Activated naive CD4-positive, alpha-beta T cell treated with anti-CD3 and anti-CD28 coated beads for 36 hours (primary cell): ENCODE results near the gene FBXW10B. TPM values are rescaled to one million over a fixed set of nuclear protein-coding genes. Genes with fewer than 3 reads are reported as not detected.
A peak's percentile ranks its signal among the peaks of the same experiment; 100 is the strongest.
"Not testable (repeated sequence)": the region's sequence is repeated elsewhere in the genome, so short reads cannot be mapped to it uniquely, and the experiment has no call there.

Experiments used
- CTCF ChIA-PET: fragments of 350-600 bp; sonication (Branson Sonifier 250); formaldehyde crosslinking; loops from one replicate; lab custom pipeline; 2021; ENCODE audit warnings: antibody characterized with exemption; lab: Charles Lee
- DNase-seq: peaks from one replicate; pipeline ENCODE4 v3.0.0-alpha.2; 2020
- H3K27ac Mint-ChIP-seq: one replicate; pipeline ENCODE4 v1.8.0; 2021; ENCODE audit warnings: mild to moderate bottlenecking, mixed read lengths
- H3K27me3 Mint-ChIP-seq: one replicate; pipeline ENCODE4 v1.8.0; 2021; ENCODE audit warnings: low read depth, mixed read lengths
- H3K36me3 Mint-ChIP-seq: one replicate; pipeline ENCODE4 v1.8.0; 2021; ENCODE audit warnings: low read depth, mixed read lengths
- H3K4me1 Mint-ChIP-seq: one replicate; pipeline ENCODE4 v1.8.0; 2021; ENCODE audit warnings: low read depth, mixed read lengths
- H3K4me3 Mint-ChIP-seq: one replicate; pipeline ENCODE4 v1.8.0; 2021; ENCODE audit warnings: mild to moderate bottlenecking, moderate library complexity, mixed read lengths
- H3K9me3 Mint-ChIP-seq: one replicate; pipeline ENCODE4 v1.8.0; 2021; ENCODE audit warnings: mixed read lengths
- intact Hi-C: fragments of 100-400 bp; cut with micrococcal nuclease; formaldehyde crosslinking; loops from one replicate; pipeline ENCODE4 v1.15.1; 2023
- total RNA-seq, 2 experiments: library from RNA; stranded (reverse); gene quantifications; one replicate each; pipeline ENCODE4 v1.2.3, GENCODE V29; 2021

FBXW10B gene
- total RNA-seq, 2 experiments from 2014 or later = 0.38 TPM; not detected in 1

DNA sequence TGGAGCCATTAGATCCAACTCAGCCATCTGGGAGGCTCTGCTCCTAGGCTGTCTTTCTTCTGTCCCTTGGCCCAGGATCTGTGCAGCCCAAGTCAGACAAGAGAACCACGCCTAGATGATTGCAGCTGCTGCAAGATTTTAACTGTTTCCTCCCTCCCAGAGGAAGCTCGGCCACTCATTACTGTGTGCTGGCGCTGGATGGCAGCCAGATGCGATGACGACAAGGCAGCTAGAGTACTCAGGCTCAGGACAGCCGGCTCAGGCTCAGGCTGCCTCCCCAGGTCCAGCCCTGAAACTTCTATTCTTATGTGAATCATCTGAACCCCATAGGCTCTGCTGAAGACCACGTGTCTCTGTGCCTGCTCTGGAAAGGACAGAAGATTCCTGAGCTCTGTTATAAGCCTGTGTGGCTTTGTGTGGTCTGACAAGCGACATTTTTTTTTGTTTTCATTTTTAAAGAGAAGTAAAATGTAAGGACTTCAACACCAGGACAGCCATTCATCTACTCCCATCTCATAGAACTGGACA lies 32.1 kb upstream of the FBXW10B start:
- intact Hi-C loops = no loop called here
- Mint-ChIP-seq H3K36me3 (peaks cover 4% of the 10 kb centered on the region), H3K4me3 (no peak overlapping the region), H3K4me1 (peaks cover 11% of the 10 kb centered on the region), H3K27ac (no peak overlapping the region), H3K9me3 (no peaks in the 10 kb centered on the region), H3K27me3 (no peaks in the 10 kb centered on the region)
- DNase-seq = peak; percentile 64
- CTCF ChIA-PET = no interaction called here

- Mint-ChIP-seq H3K27ac (no peak overlapping the region), H3K4me1 (peaks cover 11% of the 10 kb centered on the region), H3K36me3 (peaks cover 4% of the 10 kb centered on the region), H3K9me3 (no peaks in the 10 kb centered on the region), H3K27me3 (no peaks in the 10 kb centered on the region), H3K4me3 (no peak overlapping the region)
- no peak for DNase-seq
- CTCF ChIA-PET = no interaction called here
- intact Hi-C loops = no loop called here
Observed at GRCh38 chr17:15650741-15651582, 31.5 kb upstream of the FBXW10B start.

DNA sequence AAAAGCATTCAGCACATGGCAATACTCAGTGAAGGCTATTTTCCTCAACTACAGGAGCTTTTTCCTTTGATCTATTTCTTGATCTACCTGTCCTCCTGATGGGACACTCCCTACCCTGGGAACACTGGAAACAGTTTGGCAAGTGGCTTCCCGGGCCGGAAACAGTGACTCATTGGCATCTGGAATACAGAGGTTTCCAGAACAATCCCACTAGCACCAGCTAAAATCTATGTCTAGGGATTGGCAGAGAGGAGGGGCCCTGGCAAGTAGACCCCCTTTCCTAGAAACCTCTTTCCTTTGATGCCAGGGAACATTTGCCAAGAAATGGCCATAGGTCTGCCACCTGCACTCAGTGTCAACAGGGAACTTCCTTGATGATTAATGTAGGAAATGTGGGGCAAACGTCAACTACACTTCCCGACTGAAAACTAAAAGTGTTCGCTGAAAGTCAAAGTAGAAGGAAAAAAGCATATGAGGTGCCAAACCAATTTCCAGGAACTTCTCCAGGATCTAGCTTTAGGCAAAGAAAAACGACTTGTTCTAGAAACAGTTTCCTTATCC lies 30.4 kb upstream of the FBXW10B start:
- intact Hi-C loops = no loop called here
- no peaks in the 10 kb centered on the region for H3K9me3 Mint-ChIP-seq
- peaks cover 18% of the 10 kb centered on the region for H3K4me1 Mint-ChIP-seq
- no peak overlapping the region for H3K4me3 Mint-ChIP-seq
- peaks cover 4% of the 10 kb centered on the region for H3K36me3 Mint-ChIP-seq
- no peak for DNase-seq
- no peak overlapping the region for H3K27ac Mint-ChIP-seq
- H3K27me3 Mint-ChIP-seq = no peaks in the 10 kb centered on the region
- CTCF ChIA-PET = no interaction called here

GRCh38 chr17:15648386-15648785 lies 28.9 kb upstream of the FBXW10B start:
- peaks cover 1% of the 10 kb centered on the region for H3K36me3 Mint-ChIP-seq
- H3K27me3 Mint-ChIP-seq = no peaks in the 10 kb centered on the region
- H3K9me3 Mint-ChIP-seq = no peaks in the 10 kb centered on the region
- peaks cover 18% of the 10 kb centered on the region for H3K4me1 Mint-ChIP-seq
- intact Hi-C loops = no loop called here
- no peak for DNase-seq
- no peak overlapping the region for H3K27ac Mint-ChIP-seq
- no peak overlapping the region for H3K4me3 Mint-ChIP-seq
- CTCF ChIA-PET = no interaction called here

GRCh38 chr17:15645942-15646312 lies 26.4 kb upstream of the FBXW10B start:
- intact Hi-C loops, CTCF ChIA-PET, H3K27me3 Mint-ChIP-seq, DNase-seq, H3K4me1 Mint-ChIP-seq, H3K4me3 Mint-ChIP-seq, H3K36me3 Mint-ChIP-seq, H3K27ac Mint-ChIP-seq, H3K9me3 Mint-ChIP-seq: not testable (repeated sequence)

DNA sequence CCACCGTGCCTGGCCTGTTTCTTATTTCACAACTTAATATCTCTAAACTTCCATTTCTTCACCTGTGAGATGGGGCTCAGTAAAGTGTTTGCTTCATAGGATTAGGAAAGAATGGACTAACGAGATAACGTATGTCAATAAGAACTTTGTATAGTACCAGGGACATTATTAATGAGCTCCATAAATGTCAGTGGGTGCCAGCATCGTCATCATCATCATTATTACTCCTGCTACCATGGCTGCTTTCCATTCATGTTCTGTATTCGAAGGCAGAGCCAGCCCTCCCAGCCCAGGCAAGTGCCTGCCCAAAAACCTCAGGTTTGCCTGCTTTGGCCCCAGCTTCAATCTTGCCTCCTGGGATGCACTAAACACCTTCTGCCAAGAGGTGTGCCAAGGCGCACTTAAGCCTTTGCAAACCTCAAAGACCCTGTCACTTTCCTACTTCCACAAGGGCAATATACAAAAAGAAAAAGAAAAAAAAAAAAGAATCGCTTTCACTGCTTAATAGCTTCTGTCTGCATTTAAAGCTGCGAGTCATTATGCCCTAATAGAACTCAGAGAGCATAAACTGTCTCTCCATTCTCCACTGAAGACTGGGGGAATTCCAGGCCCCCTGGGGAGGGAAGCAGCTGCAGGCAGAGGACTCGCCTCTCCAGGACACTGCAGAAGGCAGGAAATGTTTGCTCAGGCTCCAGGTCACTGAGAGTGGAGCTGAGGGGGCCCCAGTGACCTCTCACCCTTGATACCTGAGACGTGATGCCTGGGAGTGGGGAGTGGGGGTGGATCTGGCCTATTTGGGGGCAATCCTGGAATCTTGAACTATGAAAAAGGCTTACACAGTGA lies 25.8 kb upstream of the FBXW10B start:
- H3K27ac Mint-ChIP-seq, CTCF ChIA-PET, H3K4me1 Mint-ChIP-seq, H3K9me3 Mint-ChIP-seq, H3K4me3 Mint-ChIP-seq, H3K27me3 Mint-ChIP-seq, intact Hi-C loops, H3K36me3 Mint-ChIP-seq: not testable (repeated sequence)
- DNase-seq = peak; percentile 14

- H3K36me3 Mint-ChIP-seq, DNase-seq, H3K27ac Mint-ChIP-seq, H3K4me3 Mint-ChIP-seq, intact Hi-C loops, H3K27me3 Mint-ChIP-seq, CTCF ChIA-PET, H3K9me3 Mint-ChIP-seq, H3K4me1 Mint-ChIP-seq: not testable (repeated sequence)
Observed at GRCh38 chr17:15642505-15643251, 23.2 kb upstream of the FBXW10B start.

GRCh38 chr17:15642014-15642413 lies 22.5 kb upstream of the FBXW10B start:
- DNase-seq, H3K9me3 Mint-ChIP-seq, intact Hi-C loops, H3K27ac Mint-ChIP-seq, H3K36me3 Mint-ChIP-seq, H3K27me3 Mint-ChIP-seq, H3K4me3 Mint-ChIP-seq, H3K4me1 Mint-ChIP-seq, CTCF ChIA-PET: not testable (repeated sequence)

DNA sequence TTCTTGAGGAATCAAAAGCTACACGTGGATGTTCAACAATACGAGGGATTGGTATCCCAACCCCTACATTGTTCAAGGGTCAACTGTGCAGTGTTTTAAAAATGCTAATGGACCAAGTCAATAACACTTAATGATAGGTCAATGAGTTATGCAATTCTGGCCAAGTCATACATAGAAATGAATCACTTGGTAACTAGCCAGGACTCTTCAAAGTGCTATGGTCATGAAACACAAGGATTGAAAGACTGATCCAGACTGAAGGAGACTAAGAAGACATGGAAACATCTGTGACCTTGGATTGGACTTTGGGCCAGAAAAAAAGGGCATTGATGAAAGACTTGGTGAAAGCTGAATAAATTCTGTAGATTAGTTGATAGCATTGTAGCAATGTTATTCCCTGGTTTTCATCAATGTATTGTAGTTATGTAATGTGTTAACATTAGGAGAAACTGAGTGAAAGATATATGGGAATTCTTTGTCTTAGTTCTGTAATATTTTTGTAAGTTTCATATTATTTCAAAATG lies 11.5 kb upstream of the FBXW10B start:
- intact Hi-C loops, H3K27me3 Mint-ChIP-seq, H3K27ac Mint-ChIP-seq, H3K4me1 Mint-ChIP-seq, CTCF ChIA-PET, H3K4me3 Mint-ChIP-seq, H3K9me3 Mint-ChIP-seq, DNase-seq: not testable (repeated sequence)
- peaks cover 12% of the 10 kb centered on the region for H3K36me3 Mint-ChIP-seq

DNA sequence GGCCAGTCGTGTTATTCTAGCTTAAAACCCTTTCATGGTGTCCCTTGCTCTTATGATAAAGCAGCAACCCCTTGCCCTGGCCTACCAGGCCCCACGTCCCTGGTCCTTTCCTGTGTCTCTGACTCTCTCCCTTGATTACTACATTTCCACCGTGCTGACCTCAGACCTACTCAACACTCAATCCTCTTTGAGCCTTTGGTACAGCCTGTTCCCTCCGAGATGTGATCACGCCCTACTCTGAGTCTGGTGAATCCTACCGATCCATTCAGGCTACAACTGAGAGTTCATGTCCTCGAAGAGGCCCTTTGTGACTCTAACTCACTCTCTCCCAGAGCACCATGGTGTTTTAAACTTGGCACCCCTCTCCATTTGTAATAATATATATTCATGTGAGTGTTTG lies 10.5 kb upstream of the FBXW10B start:
- H3K4me1 Mint-ChIP-seq, H3K27ac Mint-ChIP-seq, H3K9me3 Mint-ChIP-seq, H3K4me3 Mint-ChIP-seq, H3K27me3 Mint-ChIP-seq, CTCF ChIA-PET, DNase-seq, intact Hi-C loops: not testable (repeated sequence)
- peaks cover 12% of the 10 kb centered on the region for H3K36me3 Mint-ChIP-seq

GRCh38 chr17:15623661-15624209 lies 4.2 kb upstream of the FBXW10B start:
- H3K4me3 Mint-ChIP-seq, intact Hi-C loops, H3K27me3 Mint-ChIP-seq, H3K27ac Mint-ChIP-seq, DNase-seq, H3K9me3 Mint-ChIP-seq, H3K36me3 Mint-ChIP-seq, H3K4me1 Mint-ChIP-seq: not testable (repeated sequence)
- CTCF ChIA-PET = interaction anchor here (0.6 kb wide), 1 partner anchor 122 kb away, joined by 3 read pairs; no protein-coding TSS in a partner anchor
